Midbrain (tissue), 1 donor: Measurements from ENCODE around the gene CHTOP.
"Not testable (repeated sequence)": the region's sequence is repeated elsewhere in the genome, so short reads cannot be mapped to it uniquely, and the experiment has no call there.

Experiments
- DNase-seq: peaks from one replicate; lab custom pipeline; 2025; lab: John Stamatoyannopoulos, UW

The CHTOP gene

DNA sequence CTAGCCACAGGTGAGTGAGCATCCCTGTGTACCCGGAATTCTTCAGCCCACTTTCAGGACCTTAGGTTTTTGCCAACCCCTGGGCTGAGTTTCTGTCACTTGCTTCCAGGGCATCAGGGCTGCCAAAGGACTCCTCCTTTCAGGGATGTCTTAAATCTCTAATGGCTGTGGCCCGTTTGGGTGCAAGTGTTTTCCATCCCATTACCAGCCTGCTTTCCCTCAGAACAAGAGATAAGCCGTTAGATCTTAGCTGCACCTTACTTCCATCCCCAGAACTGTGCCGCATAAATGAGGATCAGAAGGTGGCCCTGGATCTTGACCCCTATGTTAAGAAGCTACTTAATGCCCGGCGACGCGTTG, 25.3 kb downstream of the CHTOP start:
- no peak for DNase-seq

- DNase-seq, result no peak
These were observed 25.8 kb downstream of the CHTOP start for GRCh38 chr1:153659656-153660055.

- no peak for DNase-seq
These were observed 27.3 kb downstream of the CHTOP start for GRCh38 chr1:153661111-153661708.

GRCh38 chr1:153662269-153662668, 28.4 kb downstream of the CHTOP start:
- DNase-seq, result no peak

GRCh38 chr1:153663211-153663610, 29.3 kb downstream of the CHTOP start:
- DNase-seq, result no peak

DNA sequence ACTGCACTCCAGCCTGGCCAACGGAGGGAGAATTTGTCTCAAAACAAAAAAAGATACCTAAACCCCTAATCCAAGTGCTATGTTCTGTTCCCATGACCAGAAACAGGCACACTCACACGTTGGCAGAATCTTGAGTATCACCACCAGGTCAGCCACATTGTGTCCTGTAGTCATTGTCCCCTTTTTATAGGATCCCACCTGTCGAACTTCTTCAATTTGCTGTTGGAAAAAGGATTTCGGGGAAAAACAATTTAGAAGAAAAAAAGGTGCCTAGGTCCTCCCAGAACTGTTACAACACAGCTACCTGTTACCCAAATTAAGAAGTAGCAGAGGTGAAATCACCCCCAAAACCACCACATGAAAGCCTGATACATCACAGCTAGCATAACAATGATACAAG, 33.6 kb downstream of the CHTOP start:
- no peak for DNase-seq

GRCh38 chr1:153668672-153669071, 34.8 kb downstream of the CHTOP start:
- not testable (repeated sequence) for DNase-seq

- DNase-seq, result no peak
These were observed 35.7 kb downstream of the CHTOP start for GRCh38 chr1:153669606-153670005.

DNA sequence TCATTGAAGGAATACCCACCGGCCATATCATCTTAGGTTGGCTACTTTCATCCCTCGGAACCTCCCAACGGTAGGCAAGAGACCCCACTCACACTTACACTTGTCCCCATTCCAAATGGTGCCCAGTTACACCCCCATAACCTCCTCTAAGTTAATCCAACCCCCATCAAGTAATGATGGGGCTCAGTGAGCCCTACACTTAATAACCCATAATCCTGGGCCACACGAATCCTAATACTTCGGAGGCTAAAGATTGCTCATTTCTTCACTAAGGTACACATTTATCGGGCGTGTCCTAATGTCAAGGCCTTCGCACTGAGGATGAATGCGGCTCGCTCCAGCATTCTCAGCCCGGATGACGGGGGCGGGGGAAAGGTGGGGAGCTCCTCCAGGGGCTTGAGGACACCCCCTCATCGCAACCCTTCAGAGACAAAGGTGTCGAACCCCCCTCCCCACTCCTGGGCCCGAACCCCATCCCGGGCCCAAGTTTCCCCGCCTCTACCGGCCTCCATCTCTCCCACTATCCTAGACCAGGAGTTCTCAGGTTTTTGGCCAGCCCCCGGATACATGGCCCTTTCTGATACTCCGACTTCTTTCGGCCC, 36.5 kb downstream of the CHTOP start:
- DNase-seq, result no peak

DNA sequence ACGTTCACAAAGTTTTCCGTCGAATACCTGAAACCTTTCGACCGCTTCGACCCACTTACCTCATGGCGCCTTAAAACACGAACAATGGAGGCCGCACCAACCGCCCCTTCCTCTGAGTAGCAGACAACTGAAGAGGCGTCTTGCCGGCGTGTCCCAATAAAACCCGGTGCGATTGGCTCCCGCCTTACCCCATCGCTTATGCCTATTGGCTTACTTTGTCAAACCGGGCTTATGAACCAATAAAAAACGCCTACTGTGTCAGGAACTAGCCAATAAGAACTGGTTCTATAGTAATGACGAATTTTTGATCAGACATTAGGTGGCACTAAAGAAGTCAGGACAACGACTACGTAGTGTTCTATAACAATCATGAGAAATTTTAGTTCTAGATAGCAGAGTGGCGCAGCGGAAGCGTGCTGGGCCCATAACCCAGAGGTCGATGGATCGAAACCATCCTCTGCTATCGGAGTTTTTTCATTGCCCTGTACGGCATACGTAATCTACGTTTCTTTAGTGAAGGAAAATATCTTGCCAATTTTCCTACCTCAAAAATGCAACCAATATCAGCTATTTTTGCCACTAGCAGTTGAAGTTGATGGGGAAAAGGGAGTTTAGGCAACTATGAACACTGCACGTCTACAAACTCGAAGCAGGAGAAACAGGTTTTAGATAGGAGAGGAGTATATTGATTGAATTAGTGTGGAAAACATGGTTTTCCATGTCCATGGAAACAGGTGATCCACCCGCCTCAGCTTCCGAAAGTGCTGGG, 37.2 kb downstream of the CHTOP start, which contains the start of gene ILF2:
TSS of gene ILF2 (minus strand) at position 135 of the 769 bp plus-strand sequence. CDS start at position 64, 71 bp downstream.
- DNase-seq, result peak; percentile 98

GRCh38 chr1:153671628-153672353, 37.9 kb downstream of the CHTOP start:
- DNase-seq, result peak; percentile 64

GRCh38 chr1:153673511-153673910, 39.6 kb downstream of the CHTOP start:
- no peak for DNase-seq

DNA sequence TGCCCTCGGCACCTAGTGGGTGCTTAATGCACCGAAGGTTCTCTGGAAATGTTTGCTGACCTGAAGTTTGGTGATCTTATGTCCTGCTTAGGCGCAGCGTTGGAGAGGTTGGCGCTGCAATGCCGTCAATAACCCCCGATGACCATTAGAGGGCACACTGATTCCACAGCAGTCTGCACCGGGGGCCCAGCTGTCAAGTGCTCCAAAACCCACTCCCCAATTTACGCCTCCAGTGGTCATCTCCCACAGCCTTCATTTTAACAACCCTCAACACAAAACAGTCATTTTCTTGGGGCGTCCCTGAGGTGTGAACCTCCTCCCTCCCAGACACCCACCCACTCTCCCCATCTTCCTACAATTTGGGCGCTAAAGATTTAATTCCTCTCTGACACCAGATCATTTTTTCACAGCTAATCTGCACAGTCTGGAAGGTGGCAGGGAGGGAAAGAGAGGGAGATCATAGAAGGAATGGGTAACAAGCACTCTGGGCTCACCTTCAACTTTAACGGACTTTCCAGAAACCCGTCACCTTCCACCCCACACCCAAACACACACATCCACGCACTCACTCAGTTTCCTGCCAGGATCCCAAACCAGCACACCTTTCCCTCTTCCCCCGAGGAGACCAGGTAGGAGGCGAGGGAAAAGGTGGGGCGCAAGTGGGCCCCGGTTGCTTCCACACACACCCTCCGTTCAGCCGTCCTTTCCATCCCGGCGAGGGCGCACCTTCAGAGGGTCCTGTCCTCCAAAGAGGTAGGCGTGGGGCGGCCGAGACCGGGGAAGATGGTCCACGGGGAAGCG, 44.1 kb downstream of the CHTOP start:
- DNase-seq, result peak; percentile 34

- DNase-seq, result no peak
These were observed 44.9 kb downstream of the CHTOP start, which contains the start of gene NPR1 for GRCh38 chr1:153678519-153679336. Gene NPR1 (plus strand): TSS chr1:153678688. CDS start chr1:153679109, 421 bp downstream.

- DNase-seq, result no peak
These were observed 45.7 kb downstream of the CHTOP start for GRCh38 chr1:153679337-153680119.

DNA sequence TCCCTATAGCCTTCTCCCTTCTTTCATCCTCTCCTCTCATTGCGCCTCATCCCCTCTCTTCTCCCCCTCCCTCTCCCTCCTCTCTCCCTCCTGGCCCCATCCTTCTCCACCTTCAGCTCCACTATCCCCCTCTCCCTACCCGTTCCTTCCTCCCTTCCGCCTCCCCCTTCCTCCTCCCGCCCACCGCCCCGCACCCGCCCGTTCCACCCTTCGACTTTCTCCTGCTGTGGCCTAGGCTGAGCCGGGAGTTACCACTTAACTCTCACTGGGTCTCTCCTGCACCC, 46.2 kb downstream of the CHTOP start:
- DNase-seq, result no peak

DNA sequence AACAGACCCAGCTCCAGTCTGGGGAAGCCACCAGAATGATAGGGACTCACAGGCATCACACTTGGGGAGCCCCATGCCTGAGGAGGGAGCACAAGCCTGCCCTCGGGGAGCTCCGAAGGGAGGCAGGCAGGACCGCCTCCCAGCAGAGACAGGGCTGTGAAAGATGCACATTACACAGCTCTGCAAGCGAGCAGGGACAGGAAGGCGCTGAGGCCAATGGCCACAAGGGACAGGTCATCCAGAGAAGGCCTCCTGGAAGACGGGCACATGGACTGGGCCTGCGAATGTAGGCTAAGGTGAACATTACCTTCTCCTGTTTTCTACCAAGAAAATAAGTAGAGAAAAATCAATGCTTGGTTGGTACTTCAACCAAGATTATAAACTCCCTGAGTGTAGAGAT, 48.9 kb downstream of the CHTOP start:
- DNase-seq, result no peak

GRCh38 chr1:153683854-153684253, 50.0 kb downstream of the CHTOP start:
- DNase-seq, result no peak

DNA sequence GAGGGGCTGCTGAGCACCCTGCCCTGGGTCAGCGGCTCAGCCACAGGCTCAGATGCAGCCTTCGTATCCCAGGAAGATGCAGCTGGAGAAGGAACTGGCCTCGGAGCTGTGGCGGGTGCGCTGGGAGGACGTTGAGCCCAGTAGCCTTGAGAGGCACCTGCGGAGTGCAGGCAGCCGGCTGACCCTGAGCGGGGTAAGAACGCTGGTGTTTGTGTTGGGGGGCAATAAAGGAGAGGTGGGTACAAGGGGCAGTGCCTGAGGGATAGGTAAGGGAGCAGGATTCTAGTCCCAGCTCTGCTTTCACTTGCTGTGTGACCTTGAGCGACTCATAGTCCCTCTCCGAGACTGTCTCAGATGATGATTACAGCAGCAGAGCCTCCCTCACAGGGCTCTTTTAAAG, 51.0 kb downstream of the CHTOP start:
- no peak for DNase-seq
